Activated gamma-delta T cell treated with Interleukin-2 at 50 U/mL for 16 hours (primary cell): ENCODE data around the gene USP36.
"Not testable (repeated sequence)": the region's sequence is repeated elsewhere in the genome, so short reads cannot be mapped to it uniquely, and the experiment has no call there.

Experiments used
- DNase-seq: peaks from one replicate; pipeline ENCODE4 v3.0.0-alpha.2; 2020

The USP36 gene

GRCh38 chr17:78840780-78841611 lies at the start of gene USP36:
USP36 (minus strand) TSS chr17:78840814; CDS start chr17:78836363, 4,451 bp downstream.
- DNase-seq: peak; percentile 100

GRCh38 chr17:78890096-78890495 lies 49.5 kb upstream of the USP36 start:
- DNase-seq: not testable (repeated sequence)

GRCh38 chr17:78889531-78889930 lies 48.9 kb upstream of the USP36 start:
- DNase-seq: no peak

- no peak for DNase-seq
Observed at GRCh38 chr17:78888941-78889518, 48.4 kb upstream of the USP36 start.

- DNase-seq: no peak
Observed at GRCh38 chr17:78886954-78887353, 46.3 kb upstream of the USP36 start.

- no peak for DNase-seq
Observed at GRCh38 chr17:78885956-78886355, 45.3 kb upstream of the USP36 start.

GRCh38 chr17:78884876-78885667 lies 44.5 kb upstream of the USP36 start:
- DNase-seq: no peak

- DNase-seq: no peak
Observed at GRCh38 chr17:78884148-78884825, 43.7 kb upstream of the USP36 start.

- no peak for DNase-seq
Observed at GRCh38 chr17:78883533-78884131, 43.0 kb upstream of the USP36 start.

- no peak for DNase-seq
Observed at GRCh38 chr17:78883089-78883532, 42.5 kb upstream of the USP36 start.

GRCh38 chr17:78882540-78883088 lies 42.0 kb upstream of the USP36 start:
- DNase-seq: no peak

- DNase-seq: no peak
Observed at GRCh38 chr17:78879635-78880186, 39.1 kb upstream of the USP36 start.

GRCh38 chr17:78878871-78879527 lies 38.4 kb upstream of the USP36 start:
- DNase-seq: no peak

- DNase-seq: no peak
Observed at GRCh38 chr17:78878261-78878660, 37.6 kb upstream of the USP36 start.

- not testable (repeated sequence) for DNase-seq
Observed at GRCh38 chr17:78876954-78877517, 36.4 kb upstream of the USP36 start.

- DNase-seq: no peak
Observed at GRCh38 chr17:78876094-78876597, 35.5 kb upstream of the USP36 start.

- no peak for DNase-seq
Observed at GRCh38 chr17:78875363-78876093, 34.9 kb upstream of the USP36 start.

- no peak for DNase-seq
Observed at GRCh38 chr17:78873519-78874340, 33.1 kb upstream of the USP36 start.

- DNase-seq: no peak
Observed at GRCh38 chr17:78872486-78872885, 31.9 kb upstream of the USP36 start.
